ENCODE data around the gene PPP1R14D. TPM values are rescaled to one million over a fixed set of nuclear protein-coding genes. Genes with fewer than 3 reads are reported as not detected.

PPP1R14D gene
- polyA plus RNA-seq, 3 donors = 0.27 to 0.61 (median 0.44) TPM

GRCh38 chr15:40769274-40770146, 59.0 kb downstream of the PPP1R14D start, which contains the start of gene C15orf62:
Gene C15orf62 (plus strand): TSS chr15:40769980. CDS start chr15:40770496, 516 bp downstream.
- DNase-seq (ENCODE audit: extremely low read depth in 1 of 11, low read depth in 9 of 11, low spot score in 4 of 11) = peak in 4 of 11 donors; percentile 63 to 74 (median 69)

GRCh38 chr15:40768521-40769273, 59.8 kb downstream of the PPP1R14D start:
- DNase-seq (ENCODE audit: extremely low read depth in 1 of 11, low read depth in 9 of 11, low spot score in 4 of 11) = no peak

- DNase-seq (ENCODE audit: extremely low read depth in 1 of 11, low read depth in 9 of 11, low spot score in 4 of 11) = no peak
These were observed 60.5 kb downstream of the PPP1R14D start for GRCh38 chr15:40767838-40768500.

GRCh38 chr15:40766906-40767837, 61.3 kb downstream of the PPP1R14D start:
- DNase-seq (ENCODE audit: extremely low read depth in 1 of 11, low read depth in 9 of 11, low spot score in 4 of 11) = no peak

GRCh38 chr15:40766194-40766815, 62.2 kb downstream of the PPP1R14D start:
- DNase-seq (ENCODE audit: extremely low read depth in 1 of 11, low read depth in 9 of 11, low spot score in 4 of 11) = no peak

Other genes with a start within 250 kb of the PPP1R14D start
- gene KNL1, start 234.5 kb downstream of the PPP1R14D start, polyA plus RNA-seq (ENCODE audit: insufficient read length in 3 of 3) = 10 to 100 TPM; 19.0 to 25.6 (median 20.4) TPM
- gene RAD51, start 133.5 kb downstream of the PPP1R14D start, polyA plus RNA-seq (ENCODE audit: insufficient read length in 3 of 3) = 10 to 100 TPM; 10.4 to 17.6 (median 17.3) TPM
- gene RMDN3, start 73.5 kb downstream of the PPP1R14D start, polyA plus RNA-seq (ENCODE audit: insufficient read length in 3 of 3) = 10 to 100 TPM; 36.5 to 44.3 (median 39.9) TPM
- gene GCHFR, start 64.6 kb downstream of the PPP1R14D start, polyA plus RNA-seq (ENCODE audit: insufficient read length in 3 of 3) = 10 to 100 TPM; 29.7 to 53.1 (median 44.7) TPM
- 1 to 10 TPM; 2.1 to 5.2 (median 3.1) TPM for gene C15orf62, start 58.7 kb downstream of the PPP1R14D start, polyA plus RNA-seq (ENCODE audit: insufficient read length in 3 of 3)
- 10 to 100 TPM; 23.9 to 29.1 (median 28.4) TPM for gene ZFYVE19, start 21.6 kb downstream of the PPP1R14D start, polyA plus RNA-seq (ENCODE audit: insufficient read length in 3 of 3)
- 10 to 100 TPM; 35.0 to 43.4 (median 43.0) TPM for gene DNAJC17, start 21.2 kb downstream of the PPP1R14D start, polyA plus RNA-seq (ENCODE audit: insufficient read length in 3 of 3)
- 10 to 100 TPM; 51.5 to 76.8 (median 67.8) TPM for gene SPINT1, start 15.3 kb upstream of the PPP1R14D start, polyA plus RNA-seq (ENCODE audit: insufficient read length in 3 of 3)
- 1 to 10 TPM; 1.4 to 2.6 (median 1.5) TPM for gene RHOV, start 45.5 kb upstream of the PPP1R14D start, polyA plus RNA-seq (ENCODE audit: insufficient read length in 3 of 3)
- 10 to 100 TPM; 15.5 to 19.2 (median 17.2) TPM for gene VPS18, start 65.7 kb upstream of the PPP1R14D start, polyA plus RNA-seq (ENCODE audit: insufficient read length in 3 of 3)
- 1 to 10 TPM; 7.8 to 8.9 (median 8.4) TPM for gene DLL4, start 100.6 kb upstream of the PPP1R14D start, polyA plus RNA-seq (ENCODE audit: insufficient read length in 3 of 3)
- gene CHAC1, start 124.8 kb upstream of the PPP1R14D start, polyA plus RNA-seq (ENCODE audit: insufficient read length in 3 of 3) = 1 to 10 TPM; 2.3 to 3.2 (median 2.4) TPM